Liver (tissue), 9 donors: Measurements from ENCODE around the gene HIKESHI. TPM values are rescaled to one million over a fixed set of nuclear protein-coding genes. Genes with fewer than 3 reads are reported as not detected.

Source experiments
- DNase-seq: peaks from one replicate; pipeline ENCODE4 v3.0.0-alpha.2; 2017; ENCODE audit warnings: low spot score
- H3K27ac ChIP-seq, 2 donors: one replicate each; pipeline ENCODE4 v1.7.0; 2013; ENCODE audit warnings: inconsistent platforms in 2 of 2, low read length in 2 of 2, control low read depth in 1 of 2, low read depth in 1 of 2, mild to moderate bottlenecking in 1 of 2
- H3K27me3 ChIP-seq, 4 donors: one replicate each; pipeline versions ENCODE4 v1.6.1 to v1.7.0; 2013; ENCODE audit warnings: low read length in 3 of 4, inconsistent platforms in 1 of 4, mild to moderate bottlenecking in 1 of 4, moderate library complexity in 1 of 4; ENCODE audit not compliant: control insufficient read depth in 4 of 4, insufficient read depth in 4 of 4
- H3K36me3 ChIP-seq, 4 donors: one replicate each; pipeline versions ENCODE4 v1.6.1 to v1.7.0; 2013; ENCODE audit warnings: low read length in 3 of 4, mild to moderate bottlenecking in 3 of 4, low read depth in 1 of 4, moderate library complexity in 1 of 4; ENCODE audit not compliant: control insufficient read depth in 4 of 4, insufficient read depth in 3 of 4
- H3K4me1 ChIP-seq, 4 donors: one replicate each; pipeline versions ENCODE4 v1.6.1 to v1.7.0; 2013; ENCODE audit warnings: low read length in 3 of 4, mild to moderate bottlenecking in 3 of 4, moderate library complexity in 1 of 4; ENCODE audit not compliant: control insufficient read depth in 4 of 4, insufficient read depth in 4 of 4
- H3K4me3 ChIP-seq, 3 donors: one replicate each; pipeline versions ENCODE4 v1.6.1 to v1.7.0; 2013; ENCODE audit warnings: low read length in 3 of 3, control low read depth in 1 of 3, low read depth in 1 of 3, mild to moderate bottlenecking in 1 of 3
- H3K9ac ChIP-seq, 2 donors: one replicate each; pipeline ENCODE4 v1.7.0; 2013; ENCODE audit warnings: low read length in 2 of 2, mild to moderate bottlenecking in 2 of 2, moderate library complexity in 2 of 2, control low read depth in 1 of 2, low read depth in 1 of 2
- H3K9me3 ChIP-seq, 4 donors: one replicate each; pipeline versions ENCODE4 v1.6.1 to v1.7.0; 2013; ENCODE audit warnings: low read length in 3 of 4; ENCODE audit not compliant: control insufficient read depth in 4 of 4
- EGR1 ChIP-seq, 2 donors: IDR thresholded peaks; 2 replicates each; pipeline ENCODE4 v1.6.1; 2016 to 2018; ENCODE audit warnings: antibody characterized with exemption in 2 of 2, low read depth in 2 of 2
- GABPA ChIP-seq, 2 donors: IDR thresholded peaks in 1 of 2; conservative IDR thresholded peaks in 1 of 2; 2 replicates each; pipeline ENCODE4 v1.6.1; 2016; ENCODE audit warnings: antibody characterized with exemption in 2 of 2, mild to moderate bottlenecking in 1 of 2, moderate library complexity in 1 of 2
- HNF4A ChIP-seq, 2 donors: conservative IDR thresholded peaks; 2 replicates each; pipeline ENCODE4 v1.6.1; 2016; ENCODE audit warnings: antibody characterized with exemption in 2 of 2, mild to moderate bottlenecking in 2 of 2
- HNF4G ChIP-seq: IDR thresholded peaks from 2 replicates; pipeline ENCODE4 v1.6.1; 2016; ENCODE audit warnings: antibody characterized with exemption
- JUND ChIP-seq, 2 donors: IDR thresholded peaks; 2 replicates each; pipeline ENCODE4 v1.6.1; 2016; ENCODE audit warnings: antibody characterized with exemption in 2 of 2
- NR2F2 ChIP-seq: IDR thresholded peaks from 2 replicates; pipeline ENCODE4 v1.6.1; 2016; ENCODE audit warnings: antibody characterized with exemption
- RAD21 ChIP-seq, 2 donors: IDR thresholded peaks; 2 replicates each; pipeline ENCODE4 v1.6.1; 2016; ENCODE audit warnings: antibody characterized with exemption in 2 of 2, mild to moderate bottlenecking in 2 of 2
- RXRA ChIP-seq, 2 donors: IDR thresholded peaks; 2 replicates each; pipeline ENCODE4 v1.6.1; 2017 to 2018; ENCODE audit warnings: antibody characterized with exemption in 2 of 2, mild to moderate bottlenecking in 1 of 2
- SP1 ChIP-seq: IDR thresholded peaks from 2 replicates; pipeline ENCODE4 v1.6.1; 2018; ENCODE audit warnings: antibody characterized with exemption, mild to moderate bottlenecking
- YY1 ChIP-seq: IDR thresholded peaks from 2 replicates; pipeline ENCODE4 v1.6.1; 2016; ENCODE audit warnings: antibody characterized with exemption, mild to moderate bottlenecking
- WGBS: extraction: QIAGEN DNeasy Blood & Tissue Kit; methylation state at CpG from one replicate; pipeline ENCODE4 v1.1.7; 2013; 5-methylcytosine and 5-hydroxymethylcytosine counted together
- polyA plus RNA-seq, 2 donors: library from polyadenylated mRNA; stranded (reverse) in 1 of 2; unstranded in 1 of 2; fragments of 200-250 nt in 1 of 2; fragments of >200 nt in 1 of 2; fragmentation: Nextera tagmentation in 1 of 2; extraction: Ambion mirVana in 1 of 2; gene quantifications; one replicate each; pipeline versions ENCODE4 v1.2.1 to v1.2.3, GENCODE V29; 2013 to 2015
- total RNA-seq, 2 donors: library from RNA; depleted of rRNA; stranded (reverse); fragments of >200 nt; gene quantifications; one replicate each; pipeline ENCODE4 v1.2.3, GENCODE V29; 2014
- TF ChIP-seq, protein P1 (sequence below): IDR thresholded peaks from 2 replicates; pipeline ENCODE4 v1.6.1; 2016; ENCODE audit warnings: antibody characterized with exemption
- TF ChIP-seq, protein P2 (sequence below): IDR thresholded peaks from 2 replicates; pipeline ENCODE4 v1.6.1; 2016; ENCODE audit warnings: antibody characterized with exemption, mild to moderate bottlenecking
- TF ChIP-seq, protein P3 (sequence below): fragments of 150-350 bp; IDR thresholded peaks from 2 replicates; pipeline ENCODE4 v1.5.1; 2017; ENCODE audit warnings: improper control_type of control experiment, low read depth, low read length; ENCODE audit not compliant: missing input control
- TF ChIP-seq, protein P4 (sequence below): IDR thresholded peaks from 2 replicates; pipeline ENCODE4 v1.6.1; 2016; ENCODE audit warnings: antibody characterized with exemption
- donor health status: healthy.
- donor health status: healthy.
- donor health status: healthy.
- donor health status: healthy.
- donor health status: healthy.

The HIKESHI gene
- total and polyA plus RNA-seq, 4 donors: 13.3 to 23.3 (median 20.3) TPM

DNA sequence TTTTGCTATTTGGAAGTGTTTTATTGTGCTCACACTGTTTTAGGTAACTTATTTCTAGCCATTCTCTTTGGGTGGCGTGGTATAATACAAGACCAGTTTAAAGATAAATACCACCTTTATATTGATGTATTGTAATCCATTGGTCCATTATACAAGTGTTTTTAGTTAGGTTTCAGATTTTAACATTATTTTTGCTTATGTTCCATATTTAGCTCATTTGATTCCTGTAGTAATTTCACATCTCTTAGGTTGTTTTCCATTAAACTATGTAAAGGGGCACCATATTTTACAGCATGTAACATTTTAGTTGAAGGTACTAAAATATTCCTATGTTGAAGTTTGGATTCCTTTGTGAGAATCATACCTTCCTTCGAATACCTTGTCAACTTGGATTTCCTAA, 37.4 kb upstream of the HIKESHI start:
- no peaks in the 10 kb centered on the region for H3K9me3 ChIP-seq
- WGBS: 98% methylated on average over 2 of the region's 2 CpGs
- no peak overlapping the region for H3K27ac ChIP-seq
- H3K36me3 ChIP-seq: peaks cover 2 to 9% (median 7%) of the 10 kb centered on the region in 4 donors
- TF ChIP-seq YY1 (no peak), RAD21 (IDR thresholded peaks at IDR 0.05) (no peak), HNF4G (no peak), RXRA (IDR thresholded peaks at IDR 0.05) (no peak), GABPA (IDR thresholded peaks at IDR 0.05 in 1 of 2, conservative IDR thresholded peaks at IDR 0.05 in 1 of 2) (no peak), HNF4A (conservative IDR thresholded peaks at IDR 0.05) (no peak), SP1 (no peak), JUND (IDR thresholded peaks at IDR 0.05) (no peak), NR2F2 (no peak), EGR1 (IDR thresholded peaks at IDR 0.05; ENCODE audit: low read depth in 2 of 2) (no peak)
- TF ChIP-seq, protein P1, sequence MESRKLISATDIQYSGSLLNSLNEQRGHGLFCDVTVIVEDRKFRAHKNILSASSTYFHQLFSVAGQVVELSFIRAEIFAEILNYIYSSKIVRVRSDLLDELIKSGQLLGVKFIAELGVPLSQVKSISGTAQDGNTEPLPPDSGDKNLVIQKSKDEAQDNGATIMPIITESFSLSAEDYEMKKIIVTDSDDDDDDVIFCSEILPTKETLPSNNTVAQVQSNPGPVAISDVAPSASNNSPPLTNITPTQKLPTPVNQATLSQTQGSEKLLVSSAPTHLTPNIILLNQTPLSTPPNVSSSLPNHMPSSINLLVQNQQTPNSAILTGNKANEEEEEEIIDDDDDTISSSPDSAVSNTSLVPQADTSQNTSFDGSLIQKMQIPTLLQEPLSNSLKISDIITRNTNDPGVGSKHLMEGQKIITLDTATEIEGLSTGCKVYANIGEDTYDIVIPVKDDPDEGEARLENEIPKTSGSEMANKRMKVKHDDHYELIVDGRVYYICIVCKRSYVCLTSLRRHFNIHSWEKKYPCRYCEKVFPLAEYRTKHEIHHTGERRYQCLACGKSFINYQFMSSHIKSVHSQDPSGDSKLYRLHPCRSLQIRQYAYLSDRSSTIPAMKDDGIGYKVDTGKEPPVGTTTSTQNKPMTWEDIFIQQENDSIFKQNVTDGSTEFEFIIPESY: no peak
- TF ChIP-seq, protein P2, sequence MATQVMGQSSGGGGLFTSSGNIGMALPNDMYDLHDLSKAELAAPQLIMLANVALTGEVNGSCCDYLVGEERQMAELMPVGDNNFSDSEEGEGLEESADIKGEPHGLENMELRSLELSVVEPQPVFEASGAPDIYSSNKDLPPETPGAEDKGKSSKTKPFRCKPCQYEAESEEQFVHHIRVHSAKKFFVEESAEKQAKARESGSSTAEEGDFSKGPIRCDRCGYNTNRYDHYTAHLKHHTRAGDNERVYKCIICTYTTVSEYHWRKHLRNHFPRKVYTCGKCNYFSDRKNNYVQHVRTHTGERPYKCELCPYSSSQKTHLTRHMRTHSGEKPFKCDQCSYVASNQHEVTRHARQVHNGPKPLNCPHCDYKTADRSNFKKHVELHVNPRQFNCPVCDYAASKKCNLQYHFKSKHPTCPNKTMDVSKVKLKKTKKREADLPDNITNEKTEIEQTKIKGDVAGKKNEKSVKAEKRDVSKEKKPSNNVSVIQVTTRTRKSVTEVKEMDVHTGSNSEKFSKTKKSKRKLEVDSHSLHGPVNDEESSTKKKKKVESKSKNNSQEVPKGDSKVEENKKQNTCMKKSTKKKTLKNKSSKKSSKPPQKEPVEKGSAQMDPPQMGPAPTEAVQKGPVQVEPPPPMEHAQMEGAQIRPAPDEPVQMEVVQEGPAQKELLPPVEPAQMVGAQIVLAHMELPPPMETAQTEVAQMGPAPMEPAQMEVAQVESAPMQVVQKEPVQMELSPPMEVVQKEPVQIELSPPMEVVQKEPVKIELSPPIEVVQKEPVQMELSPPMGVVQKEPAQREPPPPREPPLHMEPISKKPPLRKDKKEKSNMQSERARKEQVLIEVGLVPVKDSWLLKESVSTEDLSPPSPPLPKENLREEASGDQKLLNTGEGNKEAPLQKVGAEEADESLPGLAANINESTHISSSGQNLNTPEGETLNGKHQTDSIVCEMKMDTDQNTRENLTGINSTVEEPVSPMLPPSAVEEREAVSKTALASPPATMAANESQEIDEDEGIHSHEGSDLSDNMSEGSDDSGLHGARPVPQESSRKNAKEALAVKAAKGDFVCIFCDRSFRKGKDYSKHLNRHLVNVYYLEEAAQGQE: no peak
- TF ChIP-seq, protein P3, sequence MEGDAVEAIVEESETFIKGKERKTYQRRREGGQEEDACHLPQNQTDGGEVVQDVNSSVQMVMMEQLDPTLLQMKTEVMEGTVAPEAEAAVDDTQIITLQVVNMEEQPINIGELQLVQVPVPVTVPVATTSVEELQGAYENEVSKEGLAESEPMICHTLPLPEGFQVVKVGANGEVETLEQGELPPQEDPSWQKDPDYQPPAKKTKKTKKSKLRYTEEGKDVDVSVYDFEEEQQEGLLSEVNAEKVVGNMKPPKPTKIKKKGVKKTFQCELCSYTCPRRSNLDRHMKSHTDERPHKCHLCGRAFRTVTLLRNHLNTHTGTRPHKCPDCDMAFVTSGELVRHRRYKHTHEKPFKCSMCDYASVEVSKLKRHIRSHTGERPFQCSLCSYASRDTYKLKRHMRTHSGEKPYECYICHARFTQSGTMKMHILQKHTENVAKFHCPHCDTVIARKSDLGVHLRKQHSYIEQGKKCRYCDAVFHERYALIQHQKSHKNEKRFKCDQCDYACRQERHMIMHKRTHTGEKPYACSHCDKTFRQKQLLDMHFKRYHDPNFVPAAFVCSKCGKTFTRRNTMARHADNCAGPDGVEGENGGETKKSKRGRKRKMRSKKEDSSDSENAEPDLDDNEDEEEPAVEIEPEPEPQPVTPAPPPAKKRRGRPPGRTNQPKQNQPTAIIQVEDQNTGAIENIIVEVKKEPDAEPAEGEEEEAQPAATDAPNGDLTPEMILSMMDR: no peak
- TF ChIP-seq, protein P4, sequence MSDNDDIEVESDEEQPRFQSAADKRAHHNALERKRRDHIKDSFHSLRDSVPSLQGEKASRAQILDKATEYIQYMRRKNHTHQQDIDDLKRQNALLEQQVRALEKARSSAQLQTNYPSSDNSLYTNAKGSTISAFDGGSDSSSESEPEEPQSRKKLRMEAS: no peak
- H3K27me3 ChIP-seq: no peaks in the 10 kb centered on the region
- no peaks in the 10 kb centered on the region for H3K4me1 ChIP-seq
- DNase-seq: no peak
- H3K4me3 ChIP-seq: no peak overlapping the region
- H3K9ac ChIP-seq: no peak overlapping the region

DNA sequence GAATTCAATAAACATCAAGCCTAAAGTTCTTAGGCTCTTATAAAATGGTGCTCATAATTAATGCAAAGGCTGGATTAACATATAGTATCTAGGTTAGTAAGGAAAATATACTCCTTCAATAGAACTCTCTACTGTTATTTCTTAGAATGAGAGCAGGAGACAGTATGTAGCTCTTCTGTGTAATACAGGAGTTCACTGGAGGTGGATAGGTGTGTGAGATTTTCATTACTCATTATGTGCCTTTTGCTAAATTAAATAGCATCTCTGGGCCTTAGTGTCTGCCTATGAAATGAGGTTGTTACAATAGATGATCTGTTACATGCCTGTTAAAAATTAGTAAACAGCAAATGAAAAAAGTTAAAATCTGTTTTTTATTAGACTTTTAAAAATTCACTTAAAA, 36.8 kb upstream of the HIKESHI start:
- Histone ChIP-seq H3K27me3 (no peaks in the 10 kb centered on the region), H3K9ac (no peak overlapping the region), H3K4me1 (no peaks in the 10 kb centered on the region), H3K9me3 (no peaks in the 10 kb centered on the region), H3K4me3 (no peak overlapping the region), H3K36me3 (peaks cover 3 to 9% (median 5%) of the 10 kb centered on the region in 4 donors), H3K27ac (no peak overlapping the region)
- DNase-seq: no peak
- no peak for TF ChIP-seq HNF4G
- TF ChIP-seq RXRA (IDR thresholded peaks at IDR 0.05): no peak
- TF ChIP-seq, protein P4: no peak
